Stimulated activated CD4-positive, alpha-beta T cell treated with anti-CD3 and anti-CD28 coated beads, Interleukin-1b, Interleukin-23, amount 100 ng/mL, for 48 hours (primary cell): Measurements from ENCODE around the gene MISP.

Source experiments
- DNase-seq: peaks from one replicate; pipeline ENCODE4 v3.0.0-alpha.2; 2020

The MISP gene

DNA sequence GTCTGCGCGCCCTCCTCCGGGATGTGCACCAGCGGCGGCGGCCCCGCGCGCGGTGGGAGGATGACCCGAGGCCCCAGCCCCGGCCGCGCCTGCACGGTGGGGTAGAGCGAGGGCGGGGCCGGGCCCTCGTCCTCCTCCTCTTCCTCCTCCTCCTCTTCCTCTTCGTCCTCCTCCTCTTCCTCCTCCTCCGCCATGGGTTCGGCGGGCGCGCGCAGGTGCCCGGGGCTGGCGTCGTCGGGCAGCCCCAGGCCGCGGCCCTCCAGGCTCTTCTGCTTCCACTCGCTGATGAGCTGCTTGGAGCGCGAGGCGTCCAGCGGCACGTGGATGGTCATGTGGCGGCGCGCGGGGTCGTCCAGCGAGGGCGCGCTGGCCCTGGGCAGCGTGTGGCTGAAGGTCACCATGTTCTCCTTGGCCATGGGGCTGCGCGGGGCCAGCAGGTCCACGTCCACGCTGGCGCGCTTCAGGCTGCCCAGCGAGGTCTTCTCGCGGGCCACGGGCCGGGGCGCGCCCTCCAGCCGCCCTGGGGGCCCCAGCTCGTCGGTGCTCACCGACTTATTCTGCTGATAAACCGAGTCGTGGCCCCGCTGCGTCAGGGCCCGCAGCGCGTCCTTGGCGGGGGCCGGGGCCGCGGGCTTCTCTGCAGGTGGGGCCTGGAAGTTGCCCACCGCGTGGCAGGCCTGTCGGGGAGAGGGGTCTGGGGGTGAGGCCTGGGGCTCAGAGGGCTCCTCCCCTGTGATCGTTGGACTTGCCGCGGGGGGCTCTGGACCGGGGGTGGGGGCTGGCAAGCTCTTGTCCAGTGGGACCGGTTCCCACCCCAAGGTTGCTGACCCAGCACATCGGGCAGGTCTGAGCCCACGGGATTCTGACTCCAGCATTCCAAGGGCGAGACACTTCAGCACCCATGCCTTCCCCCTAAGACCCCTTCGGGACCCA is 62.6 kb downstream of the MISP start:
- no peak for DNase-seq
